GM18505 (cell line): Measurements from ENCODE around the gene KLHL12.

ENCODE experiments used
- ATAC-seq: cut with Tn5 transposase; IDR thresholded peaks from one replicate; pipeline ENCODE4 v1.9.1; 2021; ENCODE audit not compliant: unreplicated experiment
- POLR2A ChIP-seq: IDR thresholded peaks from 4 replicates; pipeline ENCODE4 v1.6.1; 2011; ENCODE audit warnings: borderline replicate concordance; ENCODE audit not compliant: insufficient read depth, insufficient read length; ENCODE audit errors: extremely low read depth

KLHL12 gene

DNA sequence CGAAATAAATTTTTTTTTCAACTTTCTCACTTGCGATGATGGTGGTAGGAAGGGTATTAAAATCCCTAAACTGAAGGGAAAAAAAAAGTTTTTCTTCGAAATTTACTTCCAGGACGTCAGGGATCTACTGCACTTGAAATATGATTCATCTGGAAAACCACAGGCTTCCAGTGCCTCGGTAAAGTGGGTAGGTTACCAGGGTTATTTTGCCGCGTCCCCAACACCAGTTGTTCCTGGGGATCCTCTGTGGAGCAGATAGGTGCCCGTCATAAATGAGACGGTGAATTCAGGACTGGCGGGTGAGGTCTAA lies 38.9 kb downstream of the KLHL12 start:
- no peak for ATAC-seq
- TF ChIP-seq POLR2A: no peak

- no peak for ATAC-seq
- TF ChIP-seq POLR2A: no peak
Measured at GRCh38 chr1:202880961-202881460, 46.0 kb downstream of the KLHL12 start.

GRCh38 chr1:202880062-202880461 lies 47.0 kb downstream of the KLHL12 start:
- ATAC-seq: no peak

GRCh38 chr1:202879128-202879527 lies 47.9 kb downstream of the KLHL12 start:
- no peak for TF ChIP-seq POLR2A
- no peak for ATAC-seq

More at GRCh38 chr1:202880062-202880461, 47.0 kb downstream of the KLHL12 start:
- no peak for TF ChIP-seq POLR2A

- ATAC-seq: no peak
- TF ChIP-seq POLR2A: no peak
Measured at GRCh38 chr1:202873026-202873425, 54.0 kb downstream of the KLHL12 start.

- no peak for TF ChIP-seq POLR2A
- no peak for ATAC-seq
Measured at GRCh38 chr1:202871367-202871766, 55.7 kb downstream of the KLHL12 start.

- no peak for TF ChIP-seq POLR2A
- ATAC-seq: no peak
Measured at GRCh38 chr1:202862679-202863560, 64.1 kb downstream of the KLHL12 start.

DNA sequence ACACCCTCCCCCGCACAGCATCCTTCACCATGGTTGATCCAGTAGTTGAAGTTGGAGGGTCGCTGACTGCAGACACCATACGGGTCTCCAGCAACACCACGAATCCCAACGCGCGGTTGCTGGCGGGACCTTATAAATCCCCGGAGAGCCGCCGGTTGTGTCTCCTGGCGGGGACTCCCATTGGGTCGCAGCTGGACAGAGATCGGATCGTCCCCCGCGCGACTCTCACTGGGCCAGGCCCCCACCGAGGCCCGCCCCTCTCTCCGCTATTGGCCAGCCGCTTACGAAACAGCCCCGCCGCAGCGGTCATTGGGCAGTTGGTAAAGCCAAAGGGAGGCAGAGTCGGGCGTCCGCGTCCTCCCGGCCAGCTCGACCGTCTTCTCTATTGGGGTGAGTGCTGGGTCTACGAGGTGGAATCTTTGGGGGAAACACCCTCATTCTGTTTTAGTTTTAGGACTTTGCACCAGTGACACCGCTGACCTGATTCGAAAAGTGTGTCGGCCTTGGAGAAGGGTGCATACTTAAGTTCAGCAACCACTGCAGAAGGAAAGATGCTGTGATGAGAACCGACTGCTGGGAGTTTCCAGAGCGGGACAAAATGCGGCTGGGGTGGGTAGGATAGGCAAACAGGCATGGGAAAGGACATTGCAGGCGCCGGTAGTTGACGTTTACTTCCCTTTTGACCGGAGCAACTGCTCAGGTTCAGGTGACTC lies 65.5 kb downstream of the KLHL12 start:
- TF ChIP-seq POLR2A: no peak
- ATAC-seq: no peak

DNA sequence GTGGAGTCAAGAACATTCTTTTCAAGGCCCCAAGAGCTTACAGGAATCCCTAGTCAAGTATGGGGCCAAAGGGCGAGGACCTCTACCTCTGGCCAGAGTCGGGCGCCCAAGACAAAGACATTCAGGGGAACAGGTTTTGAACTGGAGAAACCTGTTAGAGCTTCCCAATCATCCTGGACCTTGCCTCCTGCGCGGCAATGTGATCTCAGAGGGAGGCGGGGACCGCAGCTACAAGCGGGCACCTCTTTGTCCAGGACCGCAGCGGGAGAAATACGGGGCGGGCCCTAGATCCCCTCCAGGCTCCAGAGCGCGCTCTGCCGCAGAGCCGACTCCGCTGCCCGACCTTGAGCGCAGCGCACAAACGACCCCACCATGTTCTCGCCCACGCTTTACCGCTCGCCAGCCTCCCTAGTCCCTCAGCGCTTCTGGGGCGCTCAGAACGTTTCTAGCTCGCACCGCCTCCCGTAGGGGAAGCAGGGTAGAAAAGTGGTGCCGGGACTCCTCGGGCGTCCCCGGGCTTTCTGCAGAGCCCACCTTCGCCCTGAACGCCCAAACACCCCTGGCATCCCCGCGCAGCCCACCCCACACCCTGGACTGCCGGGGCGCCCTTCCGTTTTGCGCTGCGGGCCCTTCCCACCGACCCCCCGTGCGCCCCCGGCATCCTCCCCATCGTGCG lies 66.2 kb downstream of the KLHL12 start:
- no peak for ATAC-seq
- TF ChIP-seq POLR2A: no peak

GRCh38 chr1:202858789-202859414 lies 68.1 kb downstream of the KLHL12 start:
- TF ChIP-seq POLR2A: no peak
- no peak for ATAC-seq

GRCh38 chr1:202858331-202858730 lies 68.7 kb downstream of the KLHL12 start:
- no peak for ATAC-seq
- no peak for TF ChIP-seq POLR2A

DNA sequence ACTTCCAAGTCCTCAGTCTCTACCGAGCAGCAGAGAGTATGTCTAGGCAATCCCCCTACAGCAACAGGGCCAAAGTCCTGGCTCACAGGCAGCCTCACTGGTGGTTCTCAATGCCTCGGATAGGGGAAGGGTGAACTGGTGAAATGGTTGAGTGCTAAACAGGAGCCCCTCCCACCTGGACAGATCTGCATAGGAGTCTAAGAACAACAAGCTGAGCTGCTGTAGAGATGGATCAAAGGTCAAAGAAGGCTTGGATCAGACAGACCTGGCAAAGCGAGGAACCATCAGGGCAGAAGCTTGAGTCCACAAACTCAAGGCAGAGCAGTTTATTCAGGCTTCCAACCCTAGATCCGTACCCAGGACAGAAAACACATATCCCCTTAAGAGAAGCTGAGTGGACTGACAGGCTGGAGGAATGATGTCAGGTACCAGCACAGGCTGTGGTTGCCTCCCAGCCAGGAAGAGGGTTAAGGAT lies 69.9 kb downstream of the KLHL12 start:
- ATAC-seq: no peak
- TF ChIP-seq POLR2A: no peak

DNA sequence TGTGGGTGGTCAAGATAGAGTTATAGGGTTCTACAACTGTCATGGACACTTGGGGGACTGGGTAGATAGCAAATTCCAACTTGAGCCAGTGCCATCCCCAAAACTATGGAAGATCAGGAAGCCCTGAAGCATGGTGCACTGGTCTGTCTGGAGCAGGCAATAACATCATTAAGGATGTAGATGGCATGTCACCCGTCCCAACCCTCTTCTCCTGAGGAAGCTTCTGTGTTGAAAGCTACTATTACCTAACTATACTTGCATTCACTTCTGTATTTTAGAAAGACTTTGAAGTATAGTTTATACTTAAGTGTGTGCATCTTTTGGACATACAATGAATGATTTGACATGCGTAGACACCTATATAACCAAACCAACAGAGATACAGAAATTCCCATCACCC lies 71.0 kb downstream of the KLHL12 start:
- ATAC-seq: no peak
- no peak for TF ChIP-seq POLR2A
